Activated CD8-positive, alpha-beta T cell treated with anti-CD3 and anti-CD28 coated beads, Interleukin-2, amount 10 ng/mL, durations not matched to agents 7 days and 5 days (primary cell): ENCODE results near the gene PROSER3. TPM values are rescaled to one million over a fixed set of nuclear protein-coding genes. Genes with fewer than 3 reads are reported as not detected.

Experiments
- ATAC-seq: fragments of 150-1000 bp; cut with Tn5 transposase; one replicate; pipeline ENCODE4 v1.10.0; 2021; ENCODE audit warnings: moderate library complexity
- CTCF ChIA-PET: fragments of 350-600 bp; sonication (Branson Sonifier 250); formaldehyde crosslinking; loops from one replicate; lab custom pipeline; 2021; ENCODE audit warnings: antibody characterized with exemption; lab: Charles Lee
- POLR2A ChIA-PET: fragments of 350-600 bp; sonication (Branson Sonifier 250); formaldehyde crosslinking; loops from one replicate; lab custom pipeline; 2021; ENCODE audit warnings: antibody characterized with exemption; lab: Charles Lee
- DNase-seq: peaks from one replicate; pipeline ENCODE4 v3.0.0-alpha.2; 2020
- H3K27ac Mint-ChIP-seq: one replicate; pipeline ENCODE4 v1.8.0; 2021; ENCODE audit warnings: mild to moderate bottlenecking, mixed read lengths
- H3K27me3 Mint-ChIP-seq: one replicate; pipeline ENCODE4 v1.8.0; 2021; ENCODE audit warnings: low read depth, mixed read lengths
- H3K36me3 Mint-ChIP-seq: one replicate; pipeline ENCODE4 v1.8.0; 2021; ENCODE audit warnings: low read depth, mixed read lengths
- H3K4me1 Mint-ChIP-seq: one replicate; pipeline ENCODE4 v1.8.0; 2021; ENCODE audit warnings: low read depth, mixed read lengths
- H3K4me3 Mint-ChIP-seq: one replicate; pipeline ENCODE4 v1.8.0; 2021; ENCODE audit warnings: mild to moderate bottlenecking, mixed read lengths
- H3K9me3 Mint-ChIP-seq: one replicate; pipeline ENCODE4 v1.8.0; 2022; ENCODE audit warnings: mixed read lengths; ENCODE audit not compliant: insufficient read depth
- total RNA-seq, 2 experiments: library from RNA; stranded (reverse); gene quantifications; one replicate each; pipeline ENCODE4 v1.2.3, GENCODE V29; 2021

PROSER3 gene
- total RNA-seq, 2 experiments from 2014 or later = 48.0 to 54.6 TPM

GRCh38 chr19:35731353-35731752 is 26.6 kb upstream of the PROSER3 start:
- CTCF ChIA-PET = no interaction called here
- peaks cover under 1% of the 10 kb centered on the region for H3K4me1 Mint-ChIP-seq
- POLR2A ChIA-PET = interaction anchor here (1.3 to 1.5 kb wide), 2 partner anchors 13 to 14 kb away, joined by 3 to 7 read pairs; partner anchors contain the start of genes KMT2B, PSENEN and U2AF1L4
- no peak for DNase-seq
- H3K4me3 Mint-ChIP-seq = no peak overlapping the region
- no peaks in the 10 kb centered on the region for H3K9me3 Mint-ChIP-seq
- H3K27ac Mint-ChIP-seq = peak overlapping the region; percentile 24
- peaks cover 63% of the 10 kb centered on the region for H3K36me3 Mint-ChIP-seq
- H3K27me3 Mint-ChIP-seq = no peaks in the 10 kb centered on the region
- ATAC-seq = no peak

- DNase-seq (no peak), ATAC-seq (no peak)
- POLR2A ChIA-PET = interaction anchor here (0.6 to 1.5 kb wide), 2 partner anchors 13 to 41 kb away, joined by 3 to 7 read pairs; partner anchors contain the start of genes PSENEN and U2AF1L4
- peaks cover 6% of the 10 kb centered on the region for H3K4me1 Mint-ChIP-seq
- no peaks in the 10 kb centered on the region for H3K27me3 Mint-ChIP-seq
- H3K9me3 Mint-ChIP-seq = no peaks in the 10 kb centered on the region
- H3K36me3 Mint-ChIP-seq = peaks cover 63% of the 10 kb centered on the region
- CTCF ChIA-PET = no interaction called here
- no peak overlapping the region for H3K27ac Mint-ChIP-seq
- H3K4me3 Mint-ChIP-seq = no peak overlapping the region
Measured at GRCh38 chr19:35731779-35732405, 26.1 kb upstream of the PROSER3 start.

GRCh38 chr19:35732540-35733179 is 25.3 kb upstream of the PROSER3 start:
- Mint-ChIP-seq H3K27me3 (no peaks in the 10 kb centered on the region), H3K36me3 (peaks cover 64% of the 10 kb centered on the region), H3K4me1 (peaks cover 13% of the 10 kb centered on the region), H3K9me3 (no peaks in the 10 kb centered on the region), H3K27ac (no peak overlapping the region), H3K4me3 (no peak overlapping the region)
- no peak for ATAC-seq
- ChIA-PET CTCF (no interaction called here), POLR2A (interaction anchor here (0.6 to 1.5 kb wide), 2 partner anchors 12 to 40 kb away, joined by 3 to 7 read pairs; partner anchors contain the start of genes PSENEN and U2AF1L4)
- no peak for DNase-seq

GRCh38 chr19:35733180-35734125 is 24.5 kb upstream of the PROSER3 start:
- peaks cover 13% of the 10 kb centered on the region for H3K4me1 Mint-ChIP-seq
- H3K4me3 Mint-ChIP-seq = no peak overlapping the region
- H3K9me3 Mint-ChIP-seq = no peaks in the 10 kb centered on the region
- ChIA-PET CTCF (no interaction called here), POLR2A (interaction anchor here (0.6 to 1.5 kb wide), 2 partner anchors 12 to 45 kb away, joined by 3 to 7 read pairs; partner anchors contain the start of genes PSENEN and U2AF1L4)
- H3K36me3 Mint-ChIP-seq = peaks cover 64% of the 10 kb centered on the region
- no peak for ATAC-seq
- H3K27me3 Mint-ChIP-seq = no peaks in the 10 kb centered on the region
- no peak overlapping the region for H3K27ac Mint-ChIP-seq
- DNase-seq = no peak

GRCh38 chr19:35734273-35734672 is 23.7 kb upstream of the PROSER3 start:
- H3K27me3 Mint-ChIP-seq = no peaks in the 10 kb centered on the region
- H3K36me3 Mint-ChIP-seq = peaks cover 65% of the 10 kb centered on the region
- H3K27ac Mint-ChIP-seq = peak overlapping the region; percentile 35
- ATAC-seq (no peak), DNase-seq (no peak)
- no peak overlapping the region for H3K4me3 Mint-ChIP-seq
- H3K4me1 Mint-ChIP-seq = peaks cover 15% of the 10 kb centered on the region
- CTCF ChIA-PET = no interaction called here
- no peaks in the 10 kb centered on the region for H3K9me3 Mint-ChIP-seq
- POLR2A ChIA-PET = interaction anchor here (0.6 kb wide), 1 partner anchor 46 kb away, joined by 3 read pairs; no protein-coding TSS in a partner anchor

- POLR2A ChIA-PET = no interaction called here
Measured at GRCh38 chr19:35734889-35735288, 23.1 kb upstream of the PROSER3 start.

GRCh38 chr19:35736913-35737886 is 20.8 kb upstream of the PROSER3 start:
- no peak for ATAC-seq
- Mint-ChIP-seq H3K4me3 (no peak overlapping the region), H3K36me3 (peaks cover 45% of the 10 kb centered on the region), H3K9me3 (no peaks in the 10 kb centered on the region), H3K27me3 (no peaks in the 10 kb centered on the region), H3K27ac (peak overlapping the region; percentile 73), H3K4me1 (peaks cover 26% of the 10 kb centered on the region)
- DNase-seq = peak; percentile 58
- CTCF ChIA-PET = interaction anchor here (0.8 to 2.4 kb wide), 7 partner anchors 11 to 83 kb away, joined by 3 to 18 read pairs (median 4); partner anchors contain the start of gene LIN37
- POLR2A ChIA-PET = interaction anchor here (1.0 to 1.7 kb wide), 4 partner anchors 10 to 35 kb away, joined by 3 to 7 read pairs (median 4); no protein-coding TSS in a partner anchor

More at GRCh38 chr19:35734889-35735288, 23.1 kb upstream of the PROSER3 start:
- H3K4me1 Mint-ChIP-seq = peaks cover 19% of the 10 kb centered on the region
- peaks cover 59% of the 10 kb centered on the region for H3K36me3 Mint-ChIP-seq
- no peak overlapping the region for H3K27ac Mint-ChIP-seq
- H3K27me3 Mint-ChIP-seq = no peaks in the 10 kb centered on the region
- no peak overlapping the region for H3K4me3 Mint-ChIP-seq
- no peaks in the 10 kb centered on the region for H3K9me3 Mint-ChIP-seq
- DNase-seq (no peak), ATAC-seq (no peak)
- CTCF ChIA-PET = no interaction called here

- ChIA-PET POLR2A (interaction anchor here (1.1 to 1.7 kb wide), 3 partner anchors 11 to 36 kb away, joined by 3 to 7 read pairs (median 4); no protein-coding TSS in a partner anchor), CTCF (interaction anchor here (0.8 to 2.4 kb wide), 4 partner anchors 19 to 81 kb away, joined by 3 to 18 read pairs (median 6); no protein-coding TSS in a partner anchor)
- Mint-ChIP-seq H3K27me3 (no peaks in the 10 kb centered on the region), H3K4me3 (no peak overlapping the region), H3K27ac (peak overlapping the region; percentile 46), H3K9me3 (no peaks in the 10 kb centered on the region), H3K4me1 (peaks cover 34% of the 10 kb centered on the region), H3K36me3 (peaks cover 53% of the 10 kb centered on the region)
- DNase-seq (no peak), ATAC-seq (no peak)
Measured at GRCh38 chr19:35738021-35738886, 19.7 kb upstream of the PROSER3 start.

- Mint-ChIP-seq H3K4me3 (peak overlapping the region; percentile 25), H3K4me1 (peaks cover 40% of the 10 kb centered on the region), H3K36me3 (peaks cover 53% of the 10 kb centered on the region), H3K27me3 (no peaks in the 10 kb centered on the region), H3K9me3 (no peaks in the 10 kb centered on the region), H3K27ac (peak overlapping the region; percentile 46)
- DNase-seq (no peak), ATAC-seq (no peak)
- ChIA-PET POLR2A (no interaction called here), CTCF (interaction anchor here (2.4 kb wide), 1 partner anchor 43 kb away, joined by 18 read pairs; no protein-coding TSS in a partner anchor)
Measured at GRCh38 chr19:35738887-35739229, 19.1 kb upstream of the PROSER3 start.
